Peyer's patch (tissue), 4 donors: ENCODE data around the gene SRRT. TPM values are rescaled to one million over a fixed set of nuclear protein-coding genes. Genes with fewer than 3 reads are reported as not detected.
A peak's percentile ranks its signal among the peaks of the same experiment; 100 is the strongest.
"Not testable (repeated sequence)": the region's sequence is repeated elsewhere in the genome, so short reads cannot be mapped to it uniquely, and the experiment has no call there.

Experiments
- DNase-seq, 3 donors: peaks; one replicate each; pipeline ENCODE4 v3.0.0-alpha.2; 2017 to 2019
- H3K27ac ChIP-seq, 4 donors: fragments of 200-600 bp; sonication (generic); one replicate each; pipeline ENCODE4 v1.5.1; 2016 to 2019
- H3K27me3 ChIP-seq, 2 donors: fragments of 200-600 bp; sonication (generic); one replicate each; pipeline ENCODE4 v1.5.1; 2019
- H3K36me3 ChIP-seq, 3 donors: fragments of 200-600 bp; sonication (generic); one replicate each; pipeline ENCODE4 v1.5.1; 2016 to 2019
- H3K4me1 ChIP-seq, 4 donors: fragments of 200-600 bp; sonication (generic); one replicate each; pipeline ENCODE4 v1.5.1; 2016 to 2019
- H3K4me3 ChIP-seq, 4 donors: fragments of 200-600 bp; sonication (generic); 1 replicate in 3 of 4; 2 replicates in 1 of 4; pipeline ENCODE4 v1.5.1; 2016 to 2019; ENCODE audit warnings: mild to moderate bottlenecking in 1 of 4
- H3K9me3 ChIP-seq, 4 donors: fragments of 200-600 bp; sonication (generic); one replicate each; pipeline ENCODE4 v1.5.1; 2016 to 2019; ENCODE audit warnings: mild to moderate bottlenecking in 1 of 4
- POLR2A ChIP-seq, 2 donors: fragments of 450-650 bp; IDR thresholded peaks; one replicate each; pipeline ENCODE4 v1.5.1; 2017; ENCODE audit warnings: antibody characterized with exemption in 2 of 2, mild to moderate bottlenecking in 2 of 2, moderate library complexity in 2 of 2
- total RNA-seq, 4 donors: library from RNA; depleted of rRNA; stranded (reverse); fragments of >200 nt; gene quantifications; one replicate each; pipeline ENCODE4 v1.1.0, GENCODE V29; 2016
- TF ChIP-seq, protein P1 (sequence below), 6 experiments: fragments of 450-650 bp in 4 of 6; fragments of 200-600 bp in 2 of 6; sonication (generic) in 1 of 6; IDR thresholded peaks; one replicate each; pipeline ENCODE4 v1.5.1; 2017 to 2019; ENCODE audit warnings: antibody characterized with exemption in 6 of 6, mild to moderate bottlenecking in 3 of 6, moderate library complexity in 1 of 6

SRRT gene
- total RNA-seq, 4 donors from 2014 or later: 60.9 to 272 (median 113) TPM

DNA sequence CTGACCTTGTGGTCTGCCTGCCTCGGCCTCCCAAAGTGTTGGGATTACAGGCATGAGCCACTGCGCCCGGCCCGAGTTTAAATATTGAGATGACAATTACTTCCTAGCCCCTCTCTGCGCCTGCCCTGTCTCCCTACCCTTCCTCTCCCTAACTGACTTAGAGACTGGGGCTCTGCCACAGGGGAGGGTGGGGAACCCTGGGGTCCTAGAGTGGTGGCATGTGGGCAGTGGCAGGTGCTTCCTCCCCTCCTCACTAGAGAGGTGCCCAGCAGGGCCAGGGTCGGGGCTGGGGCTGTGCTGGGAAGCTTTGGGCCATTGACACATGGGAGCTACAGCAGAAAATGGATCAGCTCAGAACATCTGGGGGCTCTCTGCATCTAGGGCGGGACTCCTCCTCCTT, 27.7 kb downstream of the SRRT start:
- Histone ChIP-seq H3K9me3 (no peaks in the 10 kb centered on the region), H3K27ac (peak overlapping the region in 3 of 4 donors; percentile 36 to 88 (median 83)), H3K4me1 (peaks cover 0 to 14% (median 0%) of the 10 kb centered on the region in 4 donors), H3K36me3 (no peaks in the 10 kb centered on the region), H3K27me3 (no peaks in the 10 kb centered on the region), H3K4me3 (no peak overlapping the region)
- no peak for TF ChIP-seq POLR2A (IDR thresholded peaks at IDR 0.05)
- TF ChIP-seq, protein P1, sequence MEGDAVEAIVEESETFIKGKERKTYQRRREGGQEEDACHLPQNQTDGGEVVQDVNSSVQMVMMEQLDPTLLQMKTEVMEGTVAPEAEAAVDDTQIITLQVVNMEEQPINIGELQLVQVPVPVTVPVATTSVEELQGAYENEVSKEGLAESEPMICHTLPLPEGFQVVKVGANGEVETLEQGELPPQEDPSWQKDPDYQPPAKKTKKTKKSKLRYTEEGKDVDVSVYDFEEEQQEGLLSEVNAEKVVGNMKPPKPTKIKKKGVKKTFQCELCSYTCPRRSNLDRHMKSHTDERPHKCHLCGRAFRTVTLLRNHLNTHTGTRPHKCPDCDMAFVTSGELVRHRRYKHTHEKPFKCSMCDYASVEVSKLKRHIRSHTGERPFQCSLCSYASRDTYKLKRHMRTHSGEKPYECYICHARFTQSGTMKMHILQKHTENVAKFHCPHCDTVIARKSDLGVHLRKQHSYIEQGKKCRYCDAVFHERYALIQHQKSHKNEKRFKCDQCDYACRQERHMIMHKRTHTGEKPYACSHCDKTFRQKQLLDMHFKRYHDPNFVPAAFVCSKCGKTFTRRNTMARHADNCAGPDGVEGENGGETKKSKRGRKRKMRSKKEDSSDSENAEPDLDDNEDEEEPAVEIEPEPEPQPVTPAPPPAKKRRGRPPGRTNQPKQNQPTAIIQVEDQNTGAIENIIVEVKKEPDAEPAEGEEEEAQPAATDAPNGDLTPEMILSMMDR (IDR thresholded peaks at IDR 0.05): no peak
- DNase-seq: no peak

- no peaks in the 10 kb centered on the region for H3K9me3 ChIP-seq
- no peak overlapping the region for H3K27ac ChIP-seq
- H3K36me3 ChIP-seq: no peaks in the 10 kb centered on the region
- H3K4me3 ChIP-seq: no peak overlapping the region
- peaks cover 0 to 6% (median 2%) of the 10 kb centered on the region in 4 donors for H3K4me1 ChIP-seq
- no peaks in the 10 kb centered on the region for H3K27me3 ChIP-seq
- no peak for DNase-seq
- no peak for TF ChIP-seq POLR2A (IDR thresholded peaks at IDR 0.05)
- TF ChIP-seq, protein P1 (IDR thresholded peaks at IDR 0.05): no peak
Measured at GRCh38 chr7:100908512-100908911, 33.6 kb downstream of the SRRT start.

DNA sequence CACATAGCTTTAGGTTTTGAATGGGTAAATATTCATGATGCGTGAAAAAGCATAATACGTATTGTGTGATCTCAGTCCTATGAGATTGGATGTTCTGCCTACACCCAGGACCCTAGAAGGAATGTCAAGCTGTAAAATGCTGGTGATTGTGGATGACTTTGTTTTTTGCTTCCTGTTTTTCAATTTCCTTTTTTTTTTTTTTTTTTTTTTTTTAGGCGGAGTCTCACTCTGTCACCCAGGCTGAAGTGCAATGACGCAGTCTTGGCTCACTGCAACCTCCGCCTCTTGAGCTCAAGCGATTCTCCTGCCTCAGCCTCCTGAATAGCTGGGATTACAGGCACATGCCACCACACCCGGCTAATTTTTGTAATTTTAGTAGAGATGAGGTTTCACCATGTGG, 35.5 kb downstream of the SRRT start:
- peak overlapping the region in 3 of 4 donors; percentile 27 to 89 (median 84) for H3K27ac ChIP-seq

DNA sequence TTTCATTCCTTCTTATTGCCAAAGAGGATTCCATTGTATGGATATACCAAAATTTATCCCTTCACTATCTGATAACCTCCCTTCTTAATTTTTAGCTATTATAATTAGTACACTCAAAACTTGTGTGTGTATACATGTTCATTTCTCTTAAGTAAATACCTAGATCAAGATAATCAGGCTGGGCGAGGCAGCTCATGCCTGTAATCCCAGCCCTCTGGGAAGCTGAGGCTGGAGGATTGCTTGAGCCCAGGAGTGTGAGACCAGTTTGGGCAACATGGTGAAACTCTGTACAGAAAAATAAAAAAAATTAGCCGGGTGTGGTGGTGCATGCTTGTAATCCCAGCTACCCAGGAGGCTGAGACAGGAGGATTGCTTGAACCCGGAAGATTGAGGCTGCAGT, 36.6 kb downstream of the SRRT start:
- H3K4me3 ChIP-seq: no peak overlapping the region
- TF ChIP-seq POLR2A (IDR thresholded peaks at IDR 0.05): no peak
- TF ChIP-seq, protein P1 (IDR thresholded peaks at IDR 0.05): no peak
- H3K4me1 ChIP-seq: peaks cover 0 to 17% (median 2%) of the 10 kb centered on the region in 4 donors
- peak overlapping the region in 3 of 4 donors; percentile 27 to 89 (median 84) for H3K27ac ChIP-seq
- no peaks in the 10 kb centered on the region for H3K9me3 ChIP-seq
- no peak for DNase-seq
- H3K27me3 ChIP-seq: no peaks in the 10 kb centered on the region
- no peaks in the 10 kb centered on the region for H3K36me3 ChIP-seq

More for the DNA sequence above, 35.5 kb downstream of the SRRT start:
- H3K27me3 ChIP-seq, H3K36me3 ChIP-seq, H3K9me3 ChIP-seq, H3K4me3 ChIP-seq: not testable (repeated sequence)
- H3K4me1 ChIP-seq: peaks cover 0 to 12% (median 2%) of the 10 kb centered on the region in 4 donors
- DNase-seq: peak in 1 of 3 donors; percentile 78
- TF ChIP-seq POLR2A (IDR thresholded peaks at IDR 0.05): peak in 1 of 2 donors; percentile 46

GRCh38 chr7:100914208-100914878, 39.4 kb downstream of the SRRT start:
- H3K9me3 ChIP-seq: no peaks in the 10 kb centered on the region
- no peaks in the 10 kb centered on the region for H3K36me3 ChIP-seq
- peak overlapping the region in 3 of 4 donors; percentile 40 to 89 (median 75) for H3K27ac ChIP-seq
- TF ChIP-seq, protein P1 (IDR thresholded peaks at IDR 0.05): no peak
- no peak for TF ChIP-seq POLR2A (IDR thresholded peaks at IDR 0.05)
- no peak overlapping the region for H3K4me3 ChIP-seq
- peak in 2 of 3 donors; percentile 85 to 90 for DNase-seq
- no peaks in the 10 kb centered on the region for H3K27me3 ChIP-seq
- peaks cover 0 to 17% (median 2%) of the 10 kb centered on the region in 4 donors for H3K4me1 ChIP-seq

DNA sequence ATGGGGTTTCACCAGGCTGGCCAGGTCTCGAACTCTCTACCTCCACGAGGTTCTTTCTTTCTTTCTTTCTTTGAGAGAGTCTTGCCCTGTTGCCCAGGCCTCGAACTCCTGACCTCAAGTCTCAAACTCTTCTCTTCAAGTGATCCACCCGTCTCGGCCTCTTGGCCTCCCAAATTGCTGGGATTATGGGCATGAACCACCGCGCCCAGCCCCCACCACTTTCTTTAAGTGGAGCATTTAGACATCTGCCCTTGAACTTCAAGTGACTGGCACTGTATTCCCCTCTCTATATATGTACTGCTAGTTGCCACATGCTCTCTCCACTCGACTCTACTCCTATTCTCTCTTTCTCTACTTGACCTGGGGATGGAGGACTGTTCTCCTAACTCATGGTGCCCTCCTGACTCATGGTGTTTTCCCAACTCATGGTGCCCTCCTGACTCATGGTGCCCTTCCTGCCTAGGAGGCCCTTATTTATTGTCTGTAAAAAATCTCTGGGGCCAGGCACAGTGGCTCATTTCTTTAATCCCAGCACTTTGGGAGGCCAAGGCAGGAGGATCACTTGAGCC, 40.1 kb downstream of the SRRT start:
- DNase-seq: peak in 1 of 3 donors; percentile 70
- TF ChIP-seq, protein P1 (IDR thresholded peaks at IDR 0.05): no peak
- TF ChIP-seq POLR2A (IDR thresholded peaks at IDR 0.05): no peak
- Histone ChIP-seq H3K4me3 (no peak overlapping the region), H3K27me3 (no peaks in the 10 kb centered on the region), H3K9me3 (no peaks in the 10 kb centered on the region), H3K4me1 (peaks cover 0 to 17% (median 1%) of the 10 kb centered on the region in 4 donors), H3K27ac (peak overlapping the region in 3 of 4 donors; percentile 40 to 67 (median 50)), H3K36me3 (no peaks in the 10 kb centered on the region)

DNA sequence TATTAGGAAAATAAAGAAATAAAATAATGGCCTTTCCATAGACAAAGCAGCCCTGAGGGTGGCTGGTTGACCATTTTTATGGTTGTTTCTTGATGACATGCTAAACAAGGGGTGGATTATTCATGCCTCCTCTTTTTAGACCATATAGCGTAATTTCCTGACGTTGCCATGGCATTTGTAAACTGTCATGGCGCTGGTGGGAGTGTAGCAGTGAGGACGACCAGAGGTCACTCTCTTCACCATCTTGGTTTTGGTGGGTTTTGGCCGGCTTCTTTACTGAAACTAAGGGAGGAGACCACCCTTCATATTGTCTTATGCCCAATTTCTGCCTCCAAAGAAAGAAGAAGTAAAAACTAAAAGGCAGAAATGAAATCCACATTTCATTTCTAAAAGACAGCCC, 44.4 kb downstream of the SRRT start:
- not testable (repeated sequence) for DNase-seq, H3K4me3 ChIP-seq, H3K36me3 ChIP-seq, H3K9me3 ChIP-seq, H3K27me3 ChIP-seq, H3K27ac ChIP-seq
- H3K4me1 ChIP-seq: peaks cover 0 to 11% (median 0%) of the 10 kb centered on the region in 4 donors

DNA sequence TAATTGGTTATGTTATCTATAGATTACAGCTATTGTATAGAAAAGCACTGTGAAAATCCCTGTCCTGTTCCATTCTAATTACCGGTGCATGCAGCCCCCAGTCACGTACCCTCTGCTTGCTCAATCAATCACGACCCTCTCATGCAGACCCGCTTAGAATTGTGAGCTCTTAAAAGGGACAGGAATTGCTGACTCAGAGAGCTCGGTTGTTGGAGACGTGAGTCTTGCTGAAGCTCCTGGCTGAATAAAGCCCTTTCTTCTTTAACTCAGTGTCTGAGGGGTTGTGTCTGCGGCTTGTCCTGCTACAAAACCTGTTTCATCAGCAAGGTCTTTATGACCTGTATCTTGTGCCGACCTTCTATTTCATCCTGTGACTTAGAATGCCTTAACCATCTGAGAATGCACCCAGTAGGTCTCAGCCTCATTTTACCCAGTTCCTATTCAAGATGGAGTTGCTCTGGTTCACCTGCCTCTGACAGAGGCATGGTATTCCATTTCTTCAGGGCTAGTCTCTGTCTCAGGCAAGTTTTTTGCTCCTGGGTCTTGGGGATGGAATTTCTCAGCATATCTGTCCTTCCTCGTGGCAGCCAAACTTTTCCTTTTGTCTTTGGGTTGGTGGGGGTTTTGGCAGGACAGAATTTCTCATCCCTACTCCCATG, 45.0 kb downstream of the SRRT start:
- H3K4me3 ChIP-seq, DNase-seq, H3K27ac ChIP-seq, H3K36me3 ChIP-seq, H3K9me3 ChIP-seq, H3K27me3 ChIP-seq, H3K4me1 ChIP-seq: not testable (repeated sequence)
